ENCODE measurements around the gene PTPRD.
A peak's percentile ranks its signal among the peaks of the same experiment; 100 is the strongest.
"Not testable (repeated sequence)": the region's sequence is repeated elsewhere in the genome, so short reads cannot be mapped to it uniquely, and the experiment has no call there.

PTPRD gene

GRCh38 chr9:10449201-10449617 is 163.6 kb downstream of the PTPRD start:
- not testable (repeated sequence) for DNase-seq

GRCh38 chr9:10447036-10447435 is 165.8 kb downstream of the PTPRD start:
- no peak for DNase-seq

GRCh38 chr9:10443868-10444204 is 169.0 kb downstream of the PTPRD start:
- DNase-seq, result no peak

- DNase-seq, result no peak
These were observed 169.5 kb downstream of the PTPRD start for GRCh38 chr9:10443181-10443867.

- no peak for DNase-seq
These were observed 173.8 kb downstream of the PTPRD start for GRCh38 chr9:10438955-10439354.

GRCh38 chr9:10436756-10437155 is 176.0 kb downstream of the PTPRD start:
- no peak for DNase-seq

GRCh38 chr9:10434412-10434811 is 178.4 kb downstream of the PTPRD start:
- no peak for DNase-seq

GRCh38 chr9:10411272-10411671 is 201.5 kb downstream of the PTPRD start:
- no peak for DNase-seq

GRCh38 chr9:10403283-10403682 is 209.5 kb downstream of the PTPRD start:
- DNase-seq, result no peak

GRCh38 chr9:10396615-10397014 is 216.2 kb downstream of the PTPRD start:
- no peak for DNase-seq

- DNase-seq, result no peak
These were observed 225.5 kb downstream of the PTPRD start for GRCh38 chr9:10387282-10387681.

GRCh38 chr9:10371824-10372223 is 241.0 kb downstream of the PTPRD start:
- DNase-seq, result no peak

- peak; percentile 51 for DNase-seq
These were observed 246.5 kb downstream of the PTPRD start for GRCh38 chr9:10366171-10366779.

GRCh38 chr9:10354591-10354990 is 258.2 kb downstream of the PTPRD start:
- DNase-seq, result no peak

GRCh38 chr9:10345621-10346020 is 267.2 kb downstream of the PTPRD start:
- DNase-seq, result not testable (repeated sequence)

- no peak for DNase-seq
These were observed 271.7 kb downstream of the PTPRD start for GRCh38 chr9:10341057-10341456.

- no peak for DNase-seq
These were observed 273.6 kb downstream of the PTPRD start for GRCh38 chr9:10339152-10339551.

- DNase-seq, result no peak
These were observed 281.6 kb downstream of the PTPRD start for GRCh38 chr9:10331157-10331556.

- DNase-seq, result no peak
These were observed 330.7 kb downstream of the PTPRD start for GRCh38 chr9:10282084-10282483.

GRCh38 chr9:10274988-10275387 is 337.8 kb downstream of the PTPRD start:
- no peak for DNase-seq

GRCh38 chr9:10274175-10274574 is 338.6 kb downstream of the PTPRD start:
- no peak for DNase-seq

GRCh38 chr9:10272830-10273229 is 340.0 kb downstream of the PTPRD start:
- DNase-seq, result no peak

- DNase-seq, result peak; percentile 67
These were observed 344.0 kb downstream of the PTPRD start for GRCh38 chr9:10268531-10269485.

- DNase-seq, result no peak
These were observed 347.6 kb downstream of the PTPRD start for GRCh38 chr9:10265153-10265631.
